ENCODE results near the gene DUSP23. TPM values are rescaled to one million over a fixed set of nuclear protein-coding genes. Genes with fewer than 3 reads are reported as not detected.

Gene DUSP23
- total and polyA plus RNA-seq, 8 donors, result 3.6 to 107 (median 80.7) TPM; not detected in 1

DNA sequence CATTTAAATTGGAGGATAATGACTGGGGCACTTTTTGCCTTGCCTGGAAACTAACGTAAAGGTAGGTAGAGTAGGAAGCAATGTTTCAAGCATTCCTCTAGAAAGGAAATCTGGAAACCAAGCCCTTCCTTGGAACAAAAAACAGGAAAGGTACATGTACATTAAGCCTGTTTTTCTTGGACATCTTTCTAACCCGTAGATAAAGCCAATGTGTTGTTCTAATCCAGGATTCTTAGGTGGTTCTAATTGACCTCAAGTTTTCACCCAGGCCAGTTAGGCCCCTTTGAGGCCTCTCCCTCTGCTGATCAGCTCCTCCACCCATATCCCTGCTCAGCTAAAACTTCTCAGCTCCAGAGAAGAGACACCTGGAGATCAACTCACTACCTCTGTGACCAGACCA, 6.3 kb upstream of the DUSP23 start:
- intact Hi-C loops (cut with DNase I; ENCODE audit: low total_unique reads), result no loop called here
- Histone ChIP-seq H3K4me1 (peaks cover 0 to 4% (median 0%) of the 10 kb centered on the region in 4 donors), H3K9me3 (no peaks in the 10 kb centered on the region), H3K4me3 (no peak overlapping the region), H3K36me3 (no peaks in the 10 kb centered on the region), H3K27ac (no peak overlapping the region), H3K27me3 (no peaks in the 10 kb centered on the region)
- TF ChIP-seq EP300 (IDR thresholded peaks at IDR 0.05) (no peak), POLR2AphosphoS5 (IDR thresholded peaks at IDR 0.05) (no peak), POLR2A (IDR thresholded peaks at IDR 0.05) (no peak)
- TF ChIP-seq, protein P1, sequence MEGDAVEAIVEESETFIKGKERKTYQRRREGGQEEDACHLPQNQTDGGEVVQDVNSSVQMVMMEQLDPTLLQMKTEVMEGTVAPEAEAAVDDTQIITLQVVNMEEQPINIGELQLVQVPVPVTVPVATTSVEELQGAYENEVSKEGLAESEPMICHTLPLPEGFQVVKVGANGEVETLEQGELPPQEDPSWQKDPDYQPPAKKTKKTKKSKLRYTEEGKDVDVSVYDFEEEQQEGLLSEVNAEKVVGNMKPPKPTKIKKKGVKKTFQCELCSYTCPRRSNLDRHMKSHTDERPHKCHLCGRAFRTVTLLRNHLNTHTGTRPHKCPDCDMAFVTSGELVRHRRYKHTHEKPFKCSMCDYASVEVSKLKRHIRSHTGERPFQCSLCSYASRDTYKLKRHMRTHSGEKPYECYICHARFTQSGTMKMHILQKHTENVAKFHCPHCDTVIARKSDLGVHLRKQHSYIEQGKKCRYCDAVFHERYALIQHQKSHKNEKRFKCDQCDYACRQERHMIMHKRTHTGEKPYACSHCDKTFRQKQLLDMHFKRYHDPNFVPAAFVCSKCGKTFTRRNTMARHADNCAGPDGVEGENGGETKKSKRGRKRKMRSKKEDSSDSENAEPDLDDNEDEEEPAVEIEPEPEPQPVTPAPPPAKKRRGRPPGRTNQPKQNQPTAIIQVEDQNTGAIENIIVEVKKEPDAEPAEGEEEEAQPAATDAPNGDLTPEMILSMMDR (IDR thresholded peaks at IDR 0.05), result no peak
- WGBS, 5 donors, result 58 to 80% (median 73%) methylated on average over 2 of the region's 2 CpGs
- no peak for DNase-seq

DNA sequence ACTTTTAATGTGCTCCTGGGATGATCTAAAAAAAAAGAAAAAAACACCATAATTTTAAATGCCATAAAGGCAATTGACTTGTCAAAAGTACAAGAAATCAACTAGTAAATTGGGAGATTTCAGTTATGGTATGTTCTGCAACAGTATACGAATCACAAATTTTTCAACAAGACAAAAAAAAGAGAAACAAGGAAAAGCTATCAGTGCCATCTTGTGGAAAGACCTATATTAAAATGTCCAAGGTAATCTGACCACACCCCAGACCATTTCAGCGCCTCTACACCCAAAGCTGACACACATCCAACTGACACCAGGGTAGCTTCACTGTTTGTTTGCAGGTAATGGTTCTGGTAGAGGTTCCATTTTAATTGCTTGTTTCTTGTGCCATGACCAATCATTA, 5.0 kb upstream of the DUSP23 start:
- no peak for DNase-seq
- intact Hi-C loops (cut with DNase I; ENCODE audit: low total_unique reads), result no loop called here
- 78 to 86% (median 85%) methylated on average over 2 of the region's 2 CpGs for WGBS, 5 donors

DNA sequence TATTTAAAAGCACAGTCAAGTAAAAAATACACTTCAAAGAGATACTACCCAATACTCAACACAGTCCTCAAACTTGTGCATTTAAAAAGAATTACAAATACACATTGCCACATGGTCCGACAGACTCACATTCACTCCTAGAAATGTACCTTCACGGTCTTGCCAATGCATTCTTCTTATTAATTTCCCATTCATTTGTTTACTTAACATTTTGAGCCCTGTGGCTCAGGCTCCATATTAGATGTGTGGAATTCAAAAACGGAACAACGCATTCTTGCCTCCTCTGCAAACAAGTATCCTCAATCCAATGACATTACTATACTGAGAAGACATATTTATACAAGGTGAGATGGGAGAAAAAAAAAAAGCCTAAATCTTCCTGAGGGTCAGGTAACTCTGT, 2.5 kb upstream of the DUSP23 start:
- no peak for TF ChIP-seq POLR2A (IDR thresholded peaks at IDR 0.05)
- TF ChIP-seq, protein P1 (IDR thresholded peaks at IDR 0.05), result no peak
- no peak for TF ChIP-seq POLR2AphosphoS5 (IDR thresholded peaks at IDR 0.05)
- no peak for TF ChIP-seq EP300 (IDR thresholded peaks at IDR 0.05)
- peak overlapping the region in 1 of 5 donors; percentile 37 for H3K27ac ChIP-seq
- H3K36me3 ChIP-seq, result peaks cover 0 to 4% (median 0%) of the 10 kb centered on the region in 4 donors
- H3K4me1 ChIP-seq, result peaks cover 0 to 24% (median 16%) of the 10 kb centered on the region in 4 donors
- no peaks in the 10 kb centered on the region for H3K27me3 ChIP-seq
- 80 to 87% (median 84%) methylated on average over 4 of the region's 4 CpGs for whole genome bisulfite sequencing, 5 donors
- intact Hi-C loops (cut with DNase I; ENCODE audit: low total_unique reads), result no loop called here
- no peak overlapping the region for H3K4me3 ChIP-seq
- no peaks in the 10 kb centered on the region for H3K9me3 ChIP-seq
- no peak for DNase-seq

More for the DNA sequence above, 5.0 kb upstream of the DUSP23 start:
- H3K4me1 ChIP-seq, result peaks cover 0 to 14% (median 3%) of the 10 kb centered on the region in 4 donors
- H3K27me3 ChIP-seq, result no peaks in the 10 kb centered on the region
- no peak overlapping the region for H3K27ac ChIP-seq
- H3K4me3 ChIP-seq, result no peak overlapping the region
- no peaks in the 10 kb centered on the region for H3K36me3 ChIP-seq
- no peaks in the 10 kb centered on the region for H3K9me3 ChIP-seq
- TF ChIP-seq EP300 (IDR thresholded peaks at IDR 0.05), result no peak
- no peak for TF ChIP-seq POLR2A (IDR thresholded peaks at IDR 0.05)
- TF ChIP-seq POLR2AphosphoS5 (IDR thresholded peaks at IDR 0.05), result no peak

DNA sequence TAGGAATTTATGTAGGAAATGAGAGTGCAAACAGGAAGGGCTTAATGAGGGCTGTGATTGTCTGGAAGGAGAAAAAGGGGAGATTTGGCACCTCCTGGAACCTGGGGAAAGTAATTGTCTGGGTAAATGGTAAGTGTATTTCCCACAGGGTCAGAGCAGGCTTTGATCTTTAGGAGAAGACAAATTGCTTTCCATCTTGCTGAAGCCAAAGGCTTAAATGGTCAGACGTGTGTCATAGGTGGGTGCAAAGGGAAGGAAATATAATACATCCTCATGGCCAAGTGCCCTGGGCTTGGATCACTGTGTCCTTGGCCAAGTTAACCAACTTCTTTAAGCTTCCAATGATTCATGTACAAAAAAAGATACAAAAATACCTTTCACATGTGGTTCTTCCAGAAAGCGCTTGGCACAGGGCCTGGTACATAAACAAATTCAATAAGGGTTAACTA, 1.3 kb upstream of the DUSP23 start:
- no peak for TF ChIP-seq EP300 (IDR thresholded peaks at IDR 0.05)
- TF ChIP-seq POLR2AphosphoS5 (IDR thresholded peaks at IDR 0.05), result peak in 2 of 3 donors; percentile 24 to 30
- 64 to 75% (median 68%) methylated on average over 2 of the region's 2 CpGs for WGBS, 5 donors
- peak in 1 of 2 donors; percentile 32 for DNase-seq
- Histone ChIP-seq H3K9me3 (no peaks in the 10 kb centered on the region), H3K4me1 (peaks cover 0 to 24% (median 16%) of the 10 kb centered on the region in 4 donors), H3K4me3 (no peak overlapping the region), H3K36me3 (peaks cover 0 to 4% (median 0%) of the 10 kb centered on the region in 4 donors), H3K27me3 (no peaks in the 10 kb centered on the region), H3K27ac (peak overlapping the region in 2 of 5 donors; percentile 37 to 90)
- intact Hi-C loops (cut with DNase I; ENCODE audit: low total_unique reads), result no loop called here

DNA sequence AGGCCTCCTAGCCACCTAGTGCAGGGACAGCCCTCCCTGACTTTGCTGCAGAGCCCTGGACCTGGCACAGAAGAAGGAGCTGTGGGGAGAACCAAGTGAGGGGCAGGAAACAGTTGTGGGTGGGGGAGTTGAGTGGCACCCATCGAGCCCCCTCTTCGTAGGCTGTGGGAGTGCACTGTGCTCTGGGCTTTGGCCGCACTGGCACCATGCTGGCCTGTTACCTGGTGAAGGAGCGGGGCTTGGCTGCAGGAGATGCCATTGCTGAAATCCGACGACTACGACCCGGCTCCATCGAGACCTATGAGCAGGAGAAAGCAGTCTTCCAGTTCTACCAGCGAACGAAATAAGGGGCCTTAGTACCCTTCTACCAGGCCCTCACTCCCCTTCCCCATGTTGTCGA, 1.2 kb downstream of the DUSP23 start:
- intact Hi-C loops (cut with DNase I; ENCODE audit: low total_unique reads), result no loop called here
- H3K27ac ChIP-seq, result peak overlapping the region in 3 of 5 donors; percentile 85 to 92 (median 90)

More for the DNA sequence above, 1.2 kb downstream of the DUSP23 start:
- peak overlapping the region in 3 of 4 donors; percentile 76 to 98 (median 94) for H3K4me3 ChIP-seq
- no peaks in the 10 kb centered on the region for H3K27me3 ChIP-seq
- H3K9me3 ChIP-seq, result no peaks in the 10 kb centered on the region
- H3K4me1 ChIP-seq, result peaks cover 0 to 31% (median 19%) of the 10 kb centered on the region in 4 donors
- H3K36me3 ChIP-seq, result peaks cover 0 to 4% (median 0%) of the 10 kb centered on the region in 4 donors
- DNase-seq, result no peak
- WGBS, 5 donors, result 92 to 96% (median 96%) methylated on average over 6 to 12 of the region's 12 CpGs
- TF ChIP-seq, protein P1 (IDR thresholded peaks at IDR 0.05), result no peak
- TF ChIP-seq POLR2A (IDR thresholded peaks at IDR 0.05) (no peak), POLR2AphosphoS5 (IDR thresholded peaks at IDR 0.05) (no peak), EP300 (IDR thresholded peaks at IDR 0.05) (no peak)

Data from stomach (tissue), 9 donors.